GM12878 (cell line): ENCODE data around the gene EXOC1L. TPM values are rescaled to one million over a fixed set of nuclear protein-coding genes. Genes with fewer than 3 reads are reported as not detected.

Experiments used
- ATAC-seq: fragments of 200-7000 bp; cut with Tn5 transposase; 3 replicates; pipeline ENCODE4 v1.9.1; 2020; ENCODE audit warnings: mild to moderate bottlenecking, moderate library complexity
- BruUV-seq: library from RNA; stranded (reverse); fragments of 400-500 nt; replicated peaks from 2 replicates; lab custom pipeline; 2021; lab: Mats Ljungman, UMichigan
- CTCF ChIA-PET: fragments of 300-600 bp; sonication (Branson Sonifier 250); formaldehyde crosslinking; extraction: SDS; loops from one replicate; lab custom pipeline; 2021; ENCODE audit warnings: inconsistent platforms; lab: Yijun Ruan, JAX
- POLR2A ChIA-PET: fragments of 350-600 bp; formaldehyde crosslinking; extraction: SDS; loops from one replicate; lab custom pipeline; 2021; ENCODE audit warnings: inconsistent platforms; lab: Charles Lee
- RAD21 ChIA-PET: fragments of 300-600 bp; sonication (Branson Sonifier 250); formaldehyde crosslinking; loops from one replicate; lab custom pipeline; 2023; ENCODE audit warnings: antibody characterized with exemption; ENCODE audit not compliant: unreplicated experiment; lab: Charles Lee
- SMC1A ChIA-PET: fragments of 300-600 bp; sonication (Branson Sonifier 250); formaldehyde crosslinking; loops from one replicate; lab custom pipeline; 2023; ENCODE audit not compliant: unreplicated experiment, uncharacterized antibody; lab: Charles Lee
- DNase-seq: peaks from one replicate; pipeline ENCODE4 v3.0.0-alpha.2; 2011; ENCODE audit warnings: low read depth, low spot score
- FAIRE-seq: peaks from 3 replicates; lab custom pipeline; 2011; peaks lifted over from hg19 to GRCh38; lab: Jason Lieb, UNC
- H2AFZ ChIP-seq: 2 replicates; pipeline ENCODE4 v1.6.0; 2011; ENCODE audit warnings: low read depth, low read length, control low read depth; ENCODE audit not compliant: control insufficient read depth
- H3K27ac ChIP-seq: 2 replicates; pipeline ENCODE4 v1.5.1; 2011; ENCODE audit warnings: control low read depth; ENCODE audit not compliant: control insufficient read depth, insufficient read depth
- H3K27me3 ChIP-seq, 2 experiments: replicated peaks in 1 of 2; 2 replicates each; pipeline versions ENCODE4 v1.6.0 to v1.6.1; 2011; ENCODE audit warnings: low read length in 1 of 2; ENCODE audit not compliant: control insufficient read depth in 2 of 2, insufficient read depth in 2 of 2
- H3K36me3 ChIP-seq, 2 experiments: 2 replicates each; pipeline ENCODE4 v1.5.1; 2011; ENCODE audit warnings: low read length in 1 of 2; ENCODE audit not compliant: control insufficient read depth in 2 of 2, insufficient read depth in 2 of 2
- H3K4me1 ChIP-seq: 2 replicates; pipeline ENCODE4 v1.6.1; 2011; ENCODE audit warnings: mild to moderate bottlenecking, low read length, moderate library complexity, mixed read lengths; ENCODE audit not compliant: control insufficient read depth, insufficient read depth
- H3K4me2 ChIP-seq: 2 replicates; pipeline ENCODE4 v1.6.0; 2011; ENCODE audit warnings: control low read depth; ENCODE audit not compliant: control insufficient read depth, insufficient read depth
- H3K4me3 ChIP-seq: fragments of 200-600 bp; sonication (generic); 2 replicates; pipeline ENCODE4 v1.5.1; 2016
- H3K79me2 ChIP-seq: 2 replicates; pipeline ENCODE4 v1.6.0; 2011; ENCODE audit warnings: low read length; ENCODE audit not compliant: control insufficient read depth, insufficient read depth
- H3K9ac ChIP-seq: 2 replicates; pipeline ENCODE4 v1.8.0; 2011; ENCODE audit warnings: low read length, control low read depth, mixed read lengths; ENCODE audit not compliant: control insufficient read depth, insufficient read depth
- H3K9me3 ChIP-seq: replicated peaks from 3 replicates; pipeline ENCODE4 v1.5.1; 2011; ENCODE audit warnings: mild to moderate bottlenecking, low read length; ENCODE audit not compliant: control insufficient read depth, insufficient read depth
- H4K20me1 ChIP-seq: 2 replicates; pipeline ENCODE4 v1.6.0; 2011; ENCODE audit not compliant: control insufficient read depth, insufficient read depth
- BCLAF1 ChIP-seq: fragments of 450-650 bp; IDR thresholded peaks from 2 replicates; pipeline ENCODE4 v1.6.1; 2017; ENCODE audit warnings: antibody characterized with exemption, mild to moderate bottlenecking, moderate library complexity
- CEBPZ ChIP-seq: fragments of 150-350 bp; IDR thresholded peaks from 2 replicates; pipeline ENCODE4 v1.6.1; 2016; ENCODE audit warnings: low read depth, low read length
- E2F4 ChIP-seq: IDR thresholded peaks from 2 replicates; pipeline ENCODE4 v1.6.1; 2012; ENCODE audit warnings: low read depth, low read length, improper control_type of control experiment
- HDAC2 ChIP-seq: fragments of 200-600 bp; sonication (generic); IDR thresholded peaks from 2 replicates; pipeline ENCODE4 v1.6.1; 2017
- KDM1A ChIP-seq: fragments of 200-600 bp; sonication (generic); IDR thresholded peaks from 2 replicates; pipeline ENCODE4 v1.6.1; 2016; ENCODE audit warnings: borderline replicate concordance
- PBX3 ChIP-seq: IDR thresholded peaks from 2 replicates; pipeline ENCODE4 v1.6.1; 2011; ENCODE audit warnings: mild to moderate bottlenecking, low read depth, low read length, moderate library complexity; ENCODE audit not compliant: insufficient replicate concordance
- RELA ChIP-seq: fragments of 450-650 bp; IDR thresholded peaks from 2 replicates; pipeline ENCODE4 v1.8.0; 2014; ENCODE audit warnings: borderline replicate concordance; ENCODE audit not compliant: partially characterized antibody
- TCF3 ChIP-seq: IDR thresholded peaks from 2 replicates; pipeline ENCODE4 v1.6.1; 2012; ENCODE audit warnings: low read depth, mild to moderate bottlenecking, low read length, borderline replicate concordance; ENCODE audit not compliant: insufficient read depth
- WGBS: methylation state at CpG from one replicate; pipeline ENCODE4 v1.1.6; 2016; ENCODE audit warnings: low lambda C conversion rate; ENCODE audit not compliant: insufficient replicate concordance, insufficient coverage; ENCODE audit errors: missing lambda C conversion rate; 5-methylcytosine and 5-hydroxymethylcytosine counted together
- in situ Hi-C: fragments of 300-500 bp; cut with MboI; formaldehyde crosslinking; loops from 9 replicates; pipeline ENCODE4 v1.14.3; 2018; ENCODE audit warnings: mixed read lengths
- intact Hi-C: fragments of 100-400 bp; cut with micrococcal nuclease; formaldehyde crosslinking; loops from one replicate; pipeline ENCODE4 v1.14.2; 2022; ENCODE audit not compliant: unreplicated experiment
- polyA plus RNA-seq, 11 experiments: library from polyadenylated mRNA; depleted of rRNA in 4 of 11; unstranded in 6 of 11; stranded (reverse) in 5 of 11; fragments of >200 nt; fragmentation: Nextera tagmentation in 4 of 11; fragmentation: Illumina TruSeq in 1 of 11; extraction: Ambion mirVana in 4 of 11; extraction: Trizol in 1 of 11; gene quantifications; 1 replicate in 1 of 11; 2 replicates in 10 of 11; pipeline versions ENCODE4 v1.2.1 to v1.2.3, GENCODE V29; 2011 to 2016; ENCODE audit warnings: inconsistent platforms in 2 of 11, missing spikeins in 2 of 11, low read depth in 1 of 11
- total RNA-seq, 4 experiments: library from RNA; depleted of rRNA in 3 of 4; stranded (reverse); fragments of >200 nt in 3 of 4; fragmentation: Illumina TruSeq in 1 of 4; extraction: Trizol in 1 of 4; gene quantifications; 2 replicates each; pipeline versions ENCODE4 v1.2.1 to v1.2.3, GENCODE V29; 2013 to 2021

EXOC1L gene
- total and polyA plus RNA-seq, 10 of the 15 experiments (the other 5 are each of a cell fraction or from before 2014, with no cell fraction given) = not detected

GRCh38 chr4:55824865-55825264 lies 5.3 kb downstream of the EXOC1L start:
- no TSS peak for BruUV-seq
- SMC1A ChIA-PET = no interaction called here
- H3K27ac ChIP-seq = no peak overlapping the region
- RAD21 ChIA-PET = no interaction called here
- WGBS = 36% methylated on average over 2 of the region's 2 CpGs
- no peaks in the 10 kb centered on the region for H3K79me2 ChIP-seq
- H3K36me3 ChIP-seq = no peaks in the 10 kb centered on the region
- no peak for FAIRE-seq
- ATAC-seq = no peak
- no peaks in the 10 kb centered on the region for H4K20me1 ChIP-seq
- intact Hi-C loops = no loop called here
- no peak overlapping the region for H2AFZ ChIP-seq
- TF ChIP-seq HDAC2 = no peak
- TF ChIP-seq PBX3 = no peak
- POLR2A ChIA-PET = interaction anchor here (0.8 kb wide), 1 partner anchor 22 kb away, joined by 3 read pairs; no protein-coding TSS in a partner anchor
- no peak overlapping the region for H3K4me2 ChIP-seq
- no peak for DNase-seq
- H3K4me3 ChIP-seq = no peak overlapping the region
- no peak overlapping the region for H3K9ac ChIP-seq
- 0 out of 4 replicates have a peak, but pooled peaks cover 0 to under 1% of the 10 kb centered on the region in 2 experiments for H3K27me3 ChIP-seq
- no peaks in the 10 kb centered on the region for H3K4me1 ChIP-seq
- in situ Hi-C loops = no loop called here
- H3K9me3 ChIP-seq = no peaks in the 10 kb centered on the region
- CTCF ChIA-PET = interaction anchor here (0.7 to 1.5 kb wide), 3 partner anchors 8 to 41 kb away, joined by 3 read pairs; no protein-coding TSS in a partner anchor

GRCh38 chr4:55826986-55827385 lies 7.4 kb downstream of the EXOC1L start:
- FAIRE-seq = no peak
- TF ChIP-seq RELA (no peak), E2F4 (no peak), CEBPZ (no peak), BCLAF1 (no peak), KDM1A (no peak), TCF3 (no peak)

More at GRCh38 chr4:55826986-55827385, 7.4 kb downstream of the EXOC1L start:
- Histone ChIP-seq H3K9me3 (no peaks in the 10 kb centered on the region), H3K36me3 (no peaks in the 10 kb centered on the region), H4K20me1 (no peaks in the 10 kb centered on the region), H3K27ac (no peak overlapping the region), H3K4me1 (no peaks in the 10 kb centered on the region), H3K4me3 (no peak overlapping the region), H3K79me2 (no peaks in the 10 kb centered on the region), H3K9ac (no peak overlapping the region), H2AFZ (no peak overlapping the region), H3K27me3 (no peaks in the 10 kb centered on the region), H3K4me2 (no peak overlapping the region)
- POLR2A ChIA-PET = interaction anchor here (0.5 kb wide), 1 partner anchor 21 kb away, joined by 3 read pairs; no protein-coding TSS in a partner anchor
- in situ Hi-C loops = no loop called here
- CTCF ChIA-PET = no interaction called here
- RAD21 ChIA-PET = no interaction called here
- no peak for DNase-seq
- intact Hi-C loops = no loop called here
- ATAC-seq = no peak
- BruUV-seq = no TSS peak
- SMC1A ChIA-PET = no interaction called here
